Activated CD4-positive, CD25-positive, alpha-beta regulatory T cell treated with anti-CD3 and anti-CD28 coated beads, Interleukin-2, amount 50 U/mL, for 72 hours (primary cell): ENCODE data around the gene PRELID3B.
"Not testable (repeated sequence)": the region's sequence is repeated elsewhere in the genome, so short reads cannot be mapped to it uniquely, and the experiment has no call there.

ENCODE experiments used
- DNase-seq: peaks from one replicate; pipeline ENCODE4 v3.0.0; 2021

Gene PRELID3B

GRCh38 chr20:59047938-59048680 is 5.5 kb upstream of the PRELID3B start:
- no peak for DNase-seq

GRCh38 chr20:59046862-59047261 is 4.3 kb upstream of the PRELID3B start:
- DNase-seq: no peak

- no peak for DNase-seq
Measured at GRCh38 chr20:59044796-59045195, 2.2 kb upstream of the PRELID3B start.

GRCh38 chr20:59044295-59044694 is 1.7 kb upstream of the PRELID3B start:
- no peak for DNase-seq

- no peak for DNase-seq
Measured at GRCh38 chr20:59043698-59044097, 1.1 kb upstream of the PRELID3B start.

GRCh38 chr20:59042796-59043631 is 428 bp upstream of the PRELID3B start:
- DNase-seq: peak; percentile 98

- not testable (repeated sequence) for DNase-seq
Measured at GRCh38 chr20:59041487-59041886, 1.1 kb downstream of the PRELID3B start.

GRCh38 chr20:59040667-59041066 is 1.9 kb downstream of the PRELID3B start:
- no peak for DNase-seq

GRCh38 chr20:59039233-59039632 is 3.4 kb downstream of the PRELID3B start:
- no peak for DNase-seq

GRCh38 chr20:59037386-59037785 is 5.2 kb downstream of the PRELID3B start:
- no peak for DNase-seq

- DNase-seq: no peak
Measured at GRCh38 chr20:59035381-59035780, 7.2 kb downstream of the PRELID3B start.

GRCh38 chr20:59033616-59034165 is 8.9 kb downstream of the PRELID3B start:
- DNase-seq: no peak

GRCh38 chr20:59033093-59033492 is 9.5 kb downstream of the PRELID3B start:
- no peak for DNase-seq

GRCh38 chr20:59032713-59033059 is 9.9 kb downstream of the PRELID3B start:
- DNase-seq: no peak

- peak; percentile 95 for DNase-seq
Measured at GRCh38 chr20:59032023-59032712, 10.4 kb downstream of the PRELID3B start, which contains the start of gene ATP5F1E. Gene ATP5F1E, minus strand, starts transcription at chr20:59032335. Its CDS starts 84 bp downstream, at chr20:59032251.

- DNase-seq: no peak
Measured at GRCh38 chr20:59031564-59032022, 11.0 kb downstream of the PRELID3B start.

- no peak for DNase-seq
Measured at GRCh38 chr20:59030911-59031563, 11.5 kb downstream of the PRELID3B start.

- DNase-seq: no peak
Measured at GRCh38 chr20:59028812-59029211, 13.8 kb downstream of the PRELID3B start.

- DNase-seq: no peak
Measured at GRCh38 chr20:59027741-59028320, 14.8 kb downstream of the PRELID3B start.

GRCh38 chr20:59026904-59027740 is 15.5 kb downstream of the PRELID3B start:
- no peak for DNase-seq

GRCh38 chr20:59025511-59025910 is 17.1 kb downstream of the PRELID3B start:
- DNase-seq: no peak
